OCI-M2 (cell line): ENCODE data around the gene ATXN7L1.

Experiments used
- DNase-seq: peaks from one replicate; lab custom pipeline; 2025; ENCODE audit not compliant: unreplicated experiment; lab: John Stamatoyannopoulos, UW

ATXN7L1 gene

DNA sequence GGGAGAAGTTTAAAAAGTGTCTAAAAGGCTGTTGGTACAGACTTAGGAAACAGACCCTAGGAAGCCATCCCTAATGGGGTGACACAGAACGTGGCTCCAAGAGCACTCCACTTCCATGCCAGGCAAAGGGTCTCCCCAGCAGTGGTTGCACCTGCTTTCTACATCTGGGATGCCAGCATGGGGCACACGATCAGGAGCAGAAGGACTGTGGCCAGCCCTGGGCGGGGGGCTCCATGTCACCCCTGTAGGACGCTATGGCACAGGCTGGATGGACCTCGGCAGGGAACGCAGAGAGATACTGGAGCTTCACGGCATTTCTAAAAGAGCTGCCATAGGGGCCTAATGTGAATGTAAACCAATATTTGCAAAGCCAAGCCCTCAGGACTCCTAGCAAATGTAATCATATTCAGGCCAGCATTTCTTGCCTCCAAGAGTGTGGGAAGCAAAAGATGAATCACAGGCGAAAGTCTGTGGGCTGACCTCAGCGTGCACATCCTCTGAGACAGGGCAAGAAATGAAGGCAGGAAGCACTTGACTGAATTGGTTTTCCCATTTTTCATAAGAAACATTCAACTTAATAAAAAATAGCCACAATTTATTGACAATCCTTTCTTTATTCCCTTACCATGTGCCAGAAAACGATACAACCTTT is 93.9 kb downstream of the ATXN7L1 start:
- DNase-seq, result no peak

DNA sequence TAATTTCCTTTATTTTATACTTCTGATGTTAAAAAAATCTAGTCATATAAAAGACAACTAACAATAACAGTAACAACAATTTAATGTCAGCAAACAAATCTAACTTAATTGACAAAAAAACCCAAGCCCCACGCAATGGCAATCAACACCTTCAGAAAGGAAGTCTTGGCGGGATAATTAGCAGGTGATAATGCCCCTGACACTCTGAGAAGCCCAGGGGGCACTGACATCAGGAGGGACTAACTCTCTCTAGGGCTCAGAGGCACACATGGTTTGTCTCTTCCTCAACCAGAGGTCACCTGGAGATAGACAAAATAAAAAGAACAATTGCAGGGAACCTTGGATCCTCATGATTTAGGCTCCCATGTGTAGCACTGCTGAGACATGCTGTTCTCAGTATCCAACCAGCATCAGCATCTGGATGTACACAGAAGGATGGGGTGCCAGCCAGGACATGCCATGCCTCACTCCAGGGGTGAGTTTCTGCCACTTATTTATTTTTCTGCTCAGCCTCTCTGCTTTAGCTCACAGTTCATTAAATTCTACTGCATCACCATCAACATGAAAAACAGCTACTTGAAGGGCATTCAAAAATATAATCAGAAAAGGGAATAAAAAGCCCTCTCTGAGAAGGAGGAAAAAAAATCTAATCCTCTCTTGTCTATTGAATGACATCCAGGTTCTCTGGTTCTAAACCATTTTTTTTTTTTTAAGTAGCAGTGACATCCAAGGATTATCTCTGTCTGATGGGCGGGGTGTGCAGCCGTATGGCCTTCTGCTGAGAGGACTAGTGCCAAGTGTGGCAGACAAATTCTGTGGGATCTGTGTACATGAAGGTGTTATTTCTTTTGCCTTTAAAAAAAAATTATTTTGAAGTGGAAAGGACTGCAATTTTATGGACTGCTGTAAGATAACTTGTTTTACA is 96.3 kb downstream of the ATXN7L1 start:
- DNase-seq, result no peak

DNA sequence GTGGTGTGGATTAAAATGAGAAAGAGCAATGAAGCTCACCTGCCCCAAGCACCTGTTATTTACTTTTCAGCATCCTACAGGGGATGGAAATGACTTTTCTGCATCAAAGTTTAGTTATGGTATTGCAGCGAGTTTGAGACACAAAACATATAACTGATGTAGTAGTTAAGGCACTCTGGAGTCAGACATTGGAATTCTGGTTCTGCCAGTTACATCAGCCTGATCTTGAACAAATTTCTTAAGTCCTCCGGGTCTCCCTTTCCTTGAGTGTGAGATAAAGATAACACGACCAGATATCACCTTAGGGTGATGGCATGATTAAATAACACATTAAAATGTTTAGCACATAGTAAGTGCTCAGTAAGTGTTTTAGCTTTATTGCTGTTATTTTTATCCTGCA is 97.4 kb downstream of the ATXN7L1 start:
- DNase-seq, result no peak

DNA sequence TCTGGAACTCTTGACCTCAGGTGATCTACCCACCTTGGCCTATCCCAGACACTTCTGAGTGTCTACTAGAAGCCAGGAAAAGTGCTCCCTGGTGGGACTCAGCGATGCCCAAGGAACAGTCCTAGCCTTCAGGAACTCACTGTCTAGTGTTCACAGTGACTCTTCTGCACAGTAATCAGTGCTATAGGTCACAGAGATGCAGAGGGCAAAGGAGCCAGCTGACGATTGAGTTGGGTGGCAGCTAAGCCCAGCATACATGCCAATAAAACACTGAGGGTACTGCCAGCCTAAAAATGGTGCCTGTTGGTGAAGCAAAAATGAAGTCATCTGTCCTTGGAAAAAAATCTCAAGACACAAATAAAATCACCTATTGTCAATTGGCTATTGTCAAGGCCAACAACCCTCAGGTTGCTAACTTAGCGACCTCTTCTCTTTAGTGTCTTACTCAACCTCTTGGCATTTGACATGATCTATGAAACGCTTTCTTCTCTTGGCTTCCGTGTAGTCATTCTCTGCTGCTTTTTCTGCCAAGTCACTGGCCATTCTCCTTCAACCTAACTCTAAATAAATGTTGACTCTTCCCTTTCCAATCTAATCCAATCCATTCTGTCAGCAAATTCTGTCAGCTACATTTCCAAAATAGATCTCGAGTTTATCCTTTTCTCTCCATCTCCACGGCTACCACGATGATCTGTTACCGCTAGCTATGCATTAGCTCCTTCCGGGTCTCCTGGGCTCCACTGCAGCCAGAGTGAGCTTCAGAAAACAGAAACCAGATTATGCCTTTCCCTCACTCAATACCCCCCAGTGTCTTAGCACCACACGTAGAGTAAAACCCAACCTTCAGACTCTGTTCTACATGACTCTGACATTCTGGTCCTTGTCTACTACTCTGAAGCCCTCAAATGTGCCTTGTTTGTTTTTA is 99.2 kb downstream of the ATXN7L1 start:
- no peak for DNase-seq

DNA sequence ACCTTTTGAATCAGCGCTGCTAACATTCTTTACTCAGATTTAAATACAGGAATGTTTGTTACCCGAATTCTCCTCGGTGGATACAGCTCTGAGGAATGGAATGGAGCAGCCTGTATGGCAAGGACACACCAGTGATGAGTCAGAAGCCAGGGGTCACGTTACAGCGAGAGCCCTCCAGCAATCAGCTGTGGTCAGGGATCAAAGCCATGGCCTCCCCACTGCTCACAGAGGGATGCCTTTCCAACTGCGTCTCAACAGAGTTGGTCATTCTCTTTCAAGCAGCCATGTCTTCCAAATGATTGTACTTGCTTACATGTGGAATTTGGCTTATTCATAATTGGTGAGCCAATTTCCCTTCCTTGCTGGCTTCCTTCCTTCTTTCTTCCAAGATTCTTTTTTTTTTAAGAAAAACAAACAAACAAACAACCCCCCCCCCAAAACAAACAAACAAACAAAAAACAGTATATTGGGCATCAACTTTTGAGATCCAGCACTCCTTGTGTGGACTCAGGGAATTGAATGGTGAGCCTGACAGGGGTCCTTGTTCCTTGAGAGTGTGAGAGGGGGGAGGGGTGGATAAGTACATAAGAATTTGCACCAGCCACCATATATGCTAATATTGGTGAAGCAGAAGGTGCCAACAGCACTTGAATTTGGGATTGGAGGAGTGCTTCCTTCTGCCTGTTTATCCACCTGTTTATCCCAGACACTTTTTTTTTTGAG is 100.2 kb downstream of the ATXN7L1 start:
- DNase-seq, result no peak

DNA sequence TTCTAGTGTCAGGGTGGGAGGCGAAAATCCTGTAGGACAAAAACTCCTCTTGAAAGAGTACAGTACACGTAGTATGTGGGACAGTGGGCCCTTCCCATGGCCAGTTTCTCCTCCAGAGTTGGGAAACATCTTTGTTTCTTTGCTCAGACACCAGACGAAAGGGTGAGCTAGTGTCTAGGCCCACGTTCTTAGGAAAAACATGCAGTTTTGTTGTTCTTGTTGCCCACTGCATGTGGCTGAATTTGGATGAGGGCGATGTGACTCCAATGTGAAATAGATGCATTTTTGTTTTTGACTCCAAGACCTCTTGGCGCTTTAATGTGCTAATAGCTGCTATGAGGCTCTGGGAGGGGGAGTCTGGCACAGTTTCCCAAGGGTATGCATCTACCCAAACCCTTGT is 100.8 kb downstream of the ATXN7L1 start:
- DNase-seq, result no peak

DNA sequence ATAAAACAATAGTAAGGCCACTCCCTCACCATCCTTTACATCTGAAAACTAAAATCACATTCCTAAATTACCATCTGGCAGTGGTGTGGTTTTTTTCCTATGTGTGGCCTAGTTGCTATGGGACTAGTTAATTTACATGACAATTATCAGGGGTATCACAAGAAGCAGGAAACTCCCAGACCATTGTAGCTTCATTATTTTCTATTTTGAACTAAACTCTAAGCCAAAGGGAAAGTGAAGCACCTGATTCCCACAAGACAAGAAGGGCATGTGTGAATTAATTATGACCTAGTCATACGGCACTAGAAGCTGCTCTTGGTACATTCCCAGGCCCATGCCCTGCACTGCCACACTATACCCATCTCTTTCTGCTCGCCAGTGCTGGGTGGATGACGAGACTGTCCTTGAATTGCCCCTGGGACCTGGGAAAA is 103.4 kb downstream of the ATXN7L1 start:
- DNase-seq, result no peak

DNA sequence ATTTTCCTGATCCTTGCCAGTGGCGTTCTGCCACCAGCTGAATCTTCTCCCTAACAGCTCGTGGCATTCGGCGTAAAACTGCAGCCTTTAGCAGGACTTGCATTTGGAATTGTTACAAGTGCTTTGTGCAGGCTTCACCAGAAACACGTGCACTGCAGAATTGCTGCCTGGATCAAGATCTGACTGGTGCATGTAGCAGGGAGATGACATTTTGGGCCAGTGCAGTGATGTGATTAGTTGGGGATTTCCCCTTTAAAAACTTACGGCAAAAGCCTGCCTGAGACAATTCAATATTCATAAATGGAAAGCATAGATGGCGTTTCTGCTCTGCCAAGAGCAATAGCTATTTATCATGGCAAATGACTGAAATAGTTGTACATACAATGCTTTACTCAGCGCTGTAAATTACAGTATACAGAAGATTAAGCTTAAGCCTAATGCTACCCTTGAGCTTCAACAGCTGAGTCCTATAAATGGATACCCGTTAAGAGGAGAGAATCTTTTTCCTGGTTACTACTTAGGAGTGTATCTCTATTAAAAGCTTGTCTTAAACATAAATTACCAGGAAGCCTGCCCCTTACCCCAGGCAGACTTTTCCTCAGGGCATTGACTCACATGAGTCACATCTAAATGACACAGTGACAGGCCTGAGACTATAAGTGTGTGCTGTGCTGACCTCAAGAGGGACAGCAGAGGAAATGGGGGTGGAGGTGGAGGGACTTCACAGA is 106.3 kb downstream of the ATXN7L1 start:
- DNase-seq, result no peak

DNA sequence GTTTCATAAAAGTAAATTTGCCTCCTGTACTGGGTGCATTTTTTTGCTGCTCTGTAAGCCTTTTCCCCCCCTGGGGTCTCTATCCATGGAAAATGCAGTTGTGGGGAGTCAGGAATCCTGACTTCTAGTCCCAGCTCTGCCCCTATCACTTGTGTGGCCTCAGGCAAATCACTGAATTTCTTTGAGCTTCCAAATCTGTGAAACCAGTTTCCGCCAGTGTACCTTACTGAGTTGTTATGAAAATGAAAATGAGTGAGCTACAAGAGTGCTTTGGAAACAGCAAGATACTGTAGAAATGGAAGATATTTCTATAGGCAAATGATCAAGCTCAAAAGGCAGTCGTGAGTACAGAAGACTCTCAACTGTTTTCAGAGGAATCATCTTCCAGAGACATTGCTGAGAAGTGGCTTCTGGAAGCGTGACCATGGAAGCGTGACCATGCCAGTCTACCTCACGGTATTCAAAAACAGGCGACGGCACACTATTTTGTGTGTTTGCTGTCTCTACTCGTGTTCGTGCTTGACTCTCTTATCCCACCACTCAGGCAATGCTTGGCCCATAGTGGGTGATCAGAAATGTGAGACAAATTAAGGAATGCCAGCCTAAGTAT is 107.4 kb downstream of the ATXN7L1 start:
- no peak for DNase-seq

DNA sequence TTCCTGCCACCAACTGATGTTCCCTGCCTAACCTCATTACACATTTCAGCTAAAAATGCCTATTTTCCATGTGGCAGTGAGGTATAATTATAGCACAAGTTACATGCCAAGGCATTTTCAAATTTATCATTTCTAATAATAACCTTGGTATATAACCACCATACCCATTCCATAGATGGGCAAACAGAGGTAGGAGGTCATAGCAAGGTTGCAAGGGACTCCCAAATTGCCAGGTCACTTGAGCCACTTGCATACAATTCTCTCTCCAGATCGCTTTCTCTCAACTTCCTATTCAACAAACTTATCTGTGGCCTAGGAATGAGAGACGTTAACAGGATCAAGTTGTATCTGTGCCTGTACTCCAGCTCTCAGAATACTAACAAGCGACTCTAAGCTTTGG is 108.3 kb downstream of the ATXN7L1 start:
- no peak for DNase-seq

DNA sequence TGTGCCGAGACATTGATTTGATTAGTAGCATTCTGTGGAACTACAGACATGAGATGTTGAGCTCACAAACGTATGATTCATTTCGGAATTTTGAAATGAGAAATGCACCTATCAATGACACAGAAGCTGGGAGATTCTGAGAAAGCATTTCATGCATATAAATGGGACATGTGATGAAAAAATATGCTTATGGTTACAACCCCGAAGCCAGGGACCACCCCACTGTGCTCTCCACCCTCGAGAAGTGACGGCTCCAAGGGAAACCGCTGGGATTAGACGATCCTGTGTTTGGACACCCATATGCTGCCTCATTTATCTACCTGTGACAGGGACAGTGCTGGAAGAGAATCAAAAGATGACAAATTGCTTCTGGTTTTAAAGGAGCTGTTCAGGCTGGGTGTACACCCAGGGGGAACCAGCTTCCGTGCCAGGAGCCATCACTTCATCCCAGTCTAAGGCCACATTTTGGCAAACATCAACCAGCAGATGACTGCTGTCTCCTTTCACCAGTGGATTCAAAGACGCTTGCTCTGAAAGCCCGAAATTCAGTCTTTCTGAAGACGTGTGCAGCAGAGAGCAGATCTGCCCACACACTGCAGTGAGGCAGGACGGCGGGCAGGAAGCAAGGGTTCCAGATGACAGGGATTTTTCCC is 109.9 kb downstream of the ATXN7L1 start:
- no peak for DNase-seq

DNA sequence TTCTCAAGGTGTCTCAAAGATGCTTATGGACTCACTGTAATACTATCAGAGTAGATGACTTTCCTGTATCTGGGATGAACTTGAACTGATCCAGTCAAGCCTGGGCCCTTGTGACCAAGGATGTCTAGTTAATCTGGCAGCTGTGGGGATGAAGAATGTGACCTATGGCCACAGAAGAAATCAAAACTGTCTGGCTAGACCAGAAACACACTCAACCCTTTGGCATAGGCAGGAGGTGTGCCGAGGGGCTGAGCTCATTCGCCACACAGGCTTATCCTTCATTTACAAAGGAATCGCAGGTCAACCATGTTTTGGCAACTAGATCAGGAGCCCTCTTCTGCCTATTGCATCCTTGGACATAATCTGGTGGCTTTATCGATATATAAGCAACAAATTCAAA is 110.6 kb downstream of the ATXN7L1 start:
- no peak for DNase-seq

DNA sequence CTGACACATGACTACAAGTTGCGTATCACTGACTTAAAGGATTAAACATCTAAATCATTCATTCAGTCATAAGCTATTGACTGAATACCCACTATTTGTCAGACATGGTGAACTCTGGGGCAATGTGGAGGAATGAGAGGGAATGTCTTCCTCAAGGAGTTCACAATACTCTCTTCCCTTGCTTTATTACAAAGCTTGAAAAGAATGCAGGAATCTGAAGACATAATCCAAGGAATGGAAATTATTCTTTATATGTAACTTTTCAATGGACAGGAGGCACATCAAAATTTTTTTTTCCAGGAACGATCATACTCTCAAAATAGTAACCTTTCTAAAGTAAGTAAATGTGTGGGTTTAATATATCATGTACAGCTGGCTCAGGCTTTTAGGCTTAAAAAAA is 111.9 kb downstream of the ATXN7L1 start:
- DNase-seq, result no peak

DNA sequence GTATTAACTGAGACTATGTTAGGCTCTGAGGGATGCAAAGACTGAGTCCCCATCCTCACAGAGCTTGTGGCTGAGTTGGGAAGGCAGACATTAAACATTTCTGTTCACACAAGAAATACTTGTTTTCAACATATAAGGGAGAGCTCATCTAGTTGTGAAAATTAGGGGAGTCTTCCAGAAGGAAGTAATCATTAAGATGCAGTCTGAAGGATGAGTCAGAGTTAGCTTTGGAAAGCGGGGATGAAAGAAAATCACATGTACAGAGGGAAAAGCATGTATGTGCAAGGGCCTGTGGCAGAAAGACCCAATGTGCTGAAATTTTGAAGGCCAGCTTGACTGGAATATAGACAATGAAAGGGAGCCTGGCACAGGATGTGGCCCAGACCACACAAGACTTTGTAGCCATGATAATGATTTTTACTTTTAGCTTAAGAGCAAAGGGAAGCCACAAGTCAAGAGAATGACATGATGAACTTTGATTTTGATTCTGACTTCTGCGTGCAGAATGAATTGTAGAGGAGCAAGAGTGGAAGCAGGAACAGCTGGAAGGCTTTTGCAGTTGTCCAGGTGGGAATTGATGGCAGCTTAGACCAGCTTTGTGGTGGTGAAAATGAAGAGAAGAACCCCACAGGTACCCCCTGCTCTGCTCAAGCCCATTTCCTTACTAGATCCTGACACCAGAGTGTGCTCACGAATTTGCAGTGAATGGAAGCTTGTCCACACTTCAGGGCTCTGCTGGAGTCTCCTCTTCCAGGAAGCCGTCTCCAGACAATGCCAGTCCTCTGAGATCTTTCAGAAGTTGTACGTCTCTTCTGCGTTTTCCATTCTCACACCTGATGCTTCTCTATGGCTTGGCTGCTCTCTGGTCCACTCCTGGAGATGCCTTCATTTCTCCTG is 115.6 kb downstream of the ATXN7L1 start:
- no peak for DNase-seq

DNA sequence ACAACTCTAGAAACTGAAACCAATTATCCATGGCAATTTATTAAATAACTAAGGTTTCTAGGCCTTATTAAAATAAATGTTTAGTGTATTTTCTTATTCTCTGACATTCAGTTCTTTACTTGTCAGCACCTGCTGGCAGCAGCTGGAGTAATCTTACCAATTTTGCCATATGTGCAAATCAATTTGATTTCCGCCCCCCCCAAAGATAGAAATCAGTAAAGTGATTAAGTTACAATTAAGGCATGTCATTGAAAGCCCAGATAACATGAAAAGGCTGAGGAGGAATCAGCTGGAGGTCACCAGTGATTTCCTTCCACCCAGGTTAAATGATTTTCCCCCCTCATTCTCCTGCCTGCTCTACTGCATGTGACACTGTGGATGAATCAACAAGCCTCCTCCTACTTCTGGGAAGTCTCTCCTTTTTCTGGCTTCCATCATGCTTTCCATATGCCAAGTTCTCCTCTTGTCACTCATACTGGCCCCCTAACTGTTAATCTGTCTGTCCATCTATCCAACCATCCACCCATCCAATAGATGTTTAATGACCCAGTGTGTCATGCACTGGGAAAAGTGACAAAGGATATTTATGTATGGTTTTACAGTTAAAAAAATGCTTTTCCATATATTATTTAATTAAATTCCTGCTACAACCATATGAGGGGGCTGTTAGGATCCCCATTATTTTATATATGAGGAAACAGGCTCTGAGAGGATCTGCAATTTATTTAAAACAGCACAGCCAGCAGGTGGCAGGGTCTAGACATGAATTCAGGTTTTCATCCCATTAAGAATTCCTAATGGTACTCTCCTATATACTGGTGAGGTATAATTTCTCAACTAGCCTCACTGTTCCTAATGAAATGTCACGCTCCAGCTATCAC is 116.5 kb downstream of the ATXN7L1 start:
- DNase-seq, result no peak

DNA sequence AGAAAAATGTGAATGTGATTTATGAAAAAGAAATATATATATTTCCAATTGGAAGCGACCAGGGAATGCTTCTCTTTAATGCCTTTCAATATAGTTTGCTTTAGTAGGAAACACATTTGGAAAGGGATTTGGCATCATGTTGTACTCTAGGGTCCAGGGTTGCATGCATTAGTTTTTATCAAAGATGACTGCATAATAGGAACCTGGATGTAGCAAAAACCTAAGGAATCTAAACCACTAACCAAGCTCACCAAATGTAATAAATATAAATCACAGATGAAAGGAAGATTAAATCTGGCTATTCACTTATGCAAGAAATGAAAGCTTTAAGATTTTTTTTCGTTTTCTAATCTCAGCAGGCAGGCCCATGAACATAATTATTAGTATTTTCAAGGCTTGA is 120.0 kb downstream of the ATXN7L1 start:
- no peak for DNase-seq

DNA sequence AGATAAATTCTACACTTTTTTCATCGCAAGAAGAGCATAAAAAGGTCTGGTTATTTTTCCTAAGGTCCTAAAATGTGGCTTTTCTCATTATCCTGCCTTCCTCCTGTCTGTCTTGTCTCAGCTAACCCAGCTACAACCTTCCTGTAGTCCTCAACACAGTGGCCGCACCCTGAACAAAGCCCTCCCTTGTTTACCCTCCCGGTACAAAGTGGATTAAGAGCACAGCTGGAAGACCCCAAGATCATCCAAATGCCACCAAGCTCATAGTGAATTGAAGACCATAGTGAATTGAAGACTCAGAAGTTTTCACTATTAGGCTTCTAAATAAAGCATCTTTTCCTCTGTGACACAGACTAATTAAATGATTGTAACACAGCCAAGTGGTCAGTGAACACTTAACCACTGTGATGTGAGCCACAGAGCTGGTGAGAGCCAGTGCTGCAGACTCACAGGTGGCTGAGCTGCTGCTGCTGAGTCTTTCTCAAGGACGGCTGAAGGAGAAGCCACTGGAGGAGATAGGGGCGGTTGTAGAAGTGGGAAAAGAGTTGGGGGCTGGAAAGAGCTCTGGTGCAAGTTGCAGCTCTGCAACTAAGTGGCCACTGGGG is 123.6 kb downstream of the ATXN7L1 start:
- DNase-seq, result no peak
